GM18868 (cell line): ENCODE results near the gene KLHDC7B.
A peak's percentile ranks its signal among the peaks of the same experiment; 100 is the strongest.
"Not testable (repeated sequence)": the region's sequence is repeated elsewhere in the genome, so short reads cannot be mapped to it uniquely, and the experiment has no call there.

Experiments used
- ATAC-seq: cut with Tn5 transposase; IDR thresholded peaks from one replicate; pipeline ENCODE4 v1.9.1; 2021; ENCODE audit warnings: mild to moderate bottlenecking, moderate library complexity; ENCODE audit not compliant: unreplicated experiment

The KLHDC7B gene

GRCh38 chr22:50529416-50529896 lies 16.2 kb upstream of the KLHDC7B start:
- ATAC-seq, result no peak

- ATAC-seq, result peak; percentile 20
Measured at GRCh38 chr22:50529897-50530579, 15.7 kb upstream of the KLHDC7B start, which contains the start of gene TYMP. TYMP (minus strand) TSS chr22:50530012; CDS start chr22:50529709, 303 bp downstream.

GRCh38 chr22:50530580-50530876 lies 15.2 kb upstream of the KLHDC7B start:
- no peak for ATAC-seq

- no peak for ATAC-seq
Measured at GRCh38 chr22:50530877-50531545, 14.7 kb upstream of the KLHDC7B start.

- ATAC-seq, result no peak
Measured at GRCh38 chr22:50531546-50531961, 14.1 kb upstream of the KLHDC7B start.

- no peak for ATAC-seq
Measured at GRCh38 chr22:50531962-50532674, 13.6 kb upstream of the KLHDC7B start.

GRCh38 chr22:50532824-50533796 lies 12.6 kb upstream of the KLHDC7B start:
- ATAC-seq, result no peak

- ATAC-seq, result not testable (repeated sequence)
Measured at GRCh38 chr22:50533856-50534711, 11.6 kb upstream of the KLHDC7B start.

GRCh38 chr22:50535113-50535512 lies 10.6 kb upstream of the KLHDC7B start:
- ATAC-seq, result no peak

- ATAC-seq, result no peak
Measured at GRCh38 chr22:50536226-50536625, 9.5 kb upstream of the KLHDC7B start.

GRCh38 chr22:50537765-50538164 lies 7.9 kb upstream of the KLHDC7B start:
- no peak for ATAC-seq

GRCh38 chr22:50540381-50540780 lies 5.3 kb upstream of the KLHDC7B start:
- ATAC-seq, result no peak

GRCh38 chr22:50541667-50542026 lies 4.1 kb upstream of the KLHDC7B start:
- ATAC-seq, result peak; percentile 23

- no peak for ATAC-seq
Measured at GRCh38 chr22:50542416-50542927, 3.2 kb upstream of the KLHDC7B start.

- ATAC-seq, result no peak
Measured at GRCh38 chr22:50544078-50544745, 1.5 kb upstream of the KLHDC7B start.

GRCh38 chr22:50544746-50545253 lies 899 bp upstream of the KLHDC7B start:
- ATAC-seq, result no peak

- ATAC-seq, result no peak
Measured at GRCh38 chr22:50546326-50547262, 895 bp downstream of the KLHDC7B start.
